NT2/D1 (cell line): ENCODE data around the gene AP3D1.

Experiments used
- DNase-seq: peaks from one replicate; pipeline ENCODE4 v3.0.0-alpha.2; 2011; ENCODE audit warnings: low read depth, low spot score
- H3K27me3 ChIP-seq: 2 replicates; pipeline ENCODE4 v1.6.0; 2011; ENCODE audit warnings: mild to moderate bottlenecking; ENCODE audit not compliant: insufficient read length, insufficient read depth
- H3K36me3 ChIP-seq: 2 replicates; pipeline ENCODE4 v1.6.1; 2011; ENCODE audit warnings: mild to moderate bottlenecking, low read length, mixed read lengths; ENCODE audit not compliant: insufficient read depth, insufficient read length
- H3K4me1 ChIP-seq: 2 replicates; pipeline ENCODE4 v1.5.1; 2011; ENCODE audit not compliant: insufficient read depth, insufficient read length
- H3K4me3 ChIP-seq: 2 replicates; pipeline ENCODE4 v1.5.1; 2011; ENCODE audit warnings: low read depth; ENCODE audit not compliant: insufficient read length
- H3K9ac ChIP-seq: 2 replicates; pipeline ENCODE4 v1.6.0; 2011; ENCODE audit warnings: low read depth; ENCODE audit not compliant: insufficient read length
- H3K9me3 ChIP-seq: 2 replicates; pipeline ENCODE4 v1.5.1; 2011; ENCODE audit warnings: mild to moderate bottlenecking, low read length; ENCODE audit not compliant: insufficient read depth
- SUZ12 ChIP-seq: IDR thresholded peaks from 2 replicates; pipeline ENCODE4 v1.6.1; 2011; ENCODE audit not compliant: insufficient read length, insufficient read depth; ENCODE audit errors: extremely low read depth
- YY1 ChIP-seq: IDR thresholded peaks from 2 replicates; pipeline ENCODE4 v1.6.1; 2011; ENCODE audit not compliant: insufficient read length, insufficient read depth
- ZNF274 ChIP-seq: IDR thresholded peaks from 2 replicates; pipeline ENCODE4 v1.6.1; 2011; ENCODE audit warnings: mild to moderate bottlenecking, low read depth, low read length

Gene AP3D1

GRCh38 chr19:2057484-2058469 is 93.6 kb downstream of the AP3D1 start:
- peak overlapping the region; percentile 64 for H3K9ac ChIP-seq

GRCh38 chr19:2056837-2057192 is 94.6 kb downstream of the AP3D1 start:
- no peak for DNase-seq
- H3K9me3 ChIP-seq = no peaks in the 10 kb centered on the region
- no peaks in the 10 kb centered on the region for H3K36me3 ChIP-seq
- peaks cover 46% of the 10 kb centered on the region for H3K4me1 ChIP-seq
- H3K9ac ChIP-seq = no peak overlapping the region
- H3K4me3 ChIP-seq = no peak overlapping the region
- H3K27me3 ChIP-seq = no peaks in the 10 kb centered on the region
- TF ChIP-seq SUZ12 = no peak
- no peak for TF ChIP-seq ZNF274
- TF ChIP-seq YY1 = no peak

More at GRCh38 chr19:2057484-2058469, 93.6 kb downstream of the AP3D1 start:
- no peak overlapping the region for H3K4me3 ChIP-seq
- no peaks in the 10 kb centered on the region for H3K36me3 ChIP-seq
- H3K4me1 ChIP-seq = peaks cover 43% of the 10 kb centered on the region
- no peaks in the 10 kb centered on the region for H3K9me3 ChIP-seq
- no peak for DNase-seq
- TF ChIP-seq YY1 (no peak), ZNF274 (no peak), SUZ12 (no peak)
- no peaks in the 10 kb centered on the region for H3K27me3 ChIP-seq

- H3K4me1 ChIP-seq = peaks cover 50% of the 10 kb centered on the region
- H3K27me3 ChIP-seq = no peaks in the 10 kb centered on the region
- no peak for DNase-seq
- no peaks in the 10 kb centered on the region for H3K9me3 ChIP-seq
- TF ChIP-seq YY1 (no peak), SUZ12 (no peak), ZNF274 (no peak)
- H3K36me3 ChIP-seq = no peaks in the 10 kb centered on the region
- H3K4me3 ChIP-seq = no peak overlapping the region
- peak overlapping the region; percentile 57 for H3K9ac ChIP-seq
These were observed 95.2 kb downstream of the AP3D1 start for GRCh38 chr19:2055931-2056836.

GRCh38 chr19:2054763-2055162 is 96.6 kb downstream of the AP3D1 start:
- TF ChIP-seq ZNF274 (no peak), SUZ12 (no peak), YY1 (no peak)
- H3K4me3 ChIP-seq = no peak overlapping the region
- H3K27me3 ChIP-seq = no peaks in the 10 kb centered on the region
- no peaks in the 10 kb centered on the region for H3K9me3 ChIP-seq
- no peaks in the 10 kb centered on the region for H3K36me3 ChIP-seq
- H3K4me1 ChIP-seq = peaks cover 48% of the 10 kb centered on the region
- DNase-seq = no peak
- H3K9ac ChIP-seq = peak overlapping the region; percentile 42

- Histone ChIP-seq H3K9me3 (no peaks in the 10 kb centered on the region), H3K4me3 (no peak overlapping the region), H3K27me3 (no peaks in the 10 kb centered on the region), H3K9ac (no peak overlapping the region), H3K36me3 (peaks cover 8% of the 10 kb centered on the region), H3K4me1 (peaks cover 51% of the 10 kb centered on the region)
- no peak for TF ChIP-seq ZNF274
- TF ChIP-seq YY1 = no peak
- TF ChIP-seq SUZ12 = no peak
- no peak for DNase-seq
These were observed 97.6 kb downstream of the AP3D1 start for GRCh38 chr19:2053601-2054389.

GRCh38 chr19:2051773-2052704 is 99.3 kb downstream of the AP3D1 start:
- Histone ChIP-seq H3K4me1 (peaks cover 50% of the 10 kb centered on the region), H3K27me3 (no peaks in the 10 kb centered on the region), H3K9me3 (no peaks in the 10 kb centered on the region), H3K36me3 (peaks cover 22% of the 10 kb centered on the region), H3K4me3 (peak overlapping the region; percentile 47), H3K9ac (peak overlapping the region; percentile 93)
- TF ChIP-seq YY1 = no peak
- TF ChIP-seq ZNF274 = no peak
- TF ChIP-seq SUZ12 = no peak
- DNase-seq = no peak
